Chondrocyte (in vitro differentiated cells): ENCODE measurements around the gene TSHZ2. TPM values are rescaled to one million over a fixed set of nuclear protein-coding genes. Genes with fewer than 3 reads are reported as not detected.

Experiments
- DNase-seq: peaks from one replicate; pipeline ENCODE4 v3.0.0; 2021; ENCODE audit warnings: mixed read lengths, low spot score
- H3K27ac Mint-ChIP-seq: one replicate; pipeline ENCODE4 v1.8.0; 2021; ENCODE audit warnings: mild to moderate bottlenecking, moderate library complexity, mixed read lengths; ENCODE audit not compliant: unreplicated experiment
- H3K27me3 Mint-ChIP-seq: 2 replicates; pipeline ENCODE4 v1.8.0; 2021; ENCODE audit warnings: low read depth, mixed read lengths
- H3K36me3 Mint-ChIP-seq: 2 replicates; pipeline ENCODE4 v1.8.0; 2021; ENCODE audit warnings: low read depth, mixed read lengths
- H3K4me1 Mint-ChIP-seq: 2 replicates; pipeline ENCODE4 v1.8.0; 2021; ENCODE audit warnings: low read depth, mild to moderate bottlenecking, mixed read lengths
- H3K4me3 Mint-ChIP-seq: one replicate; pipeline ENCODE4 v1.8.0; 2021; ENCODE audit warnings: mild to moderate bottlenecking, moderate library complexity, mixed read lengths; ENCODE audit not compliant: unreplicated experiment
- H3K9me3 Mint-ChIP-seq: 2 replicates; pipeline ENCODE4 v1.8.0; 2021; ENCODE audit warnings: low read depth, mixed read lengths
- CTCF ChIP-seq: fragments of 200-600 bp; sonication (generic); IDR thresholded peaks from 2 replicates; pipeline ENCODE4 v1.5.0; 2021; ENCODE audit warnings: antibody characterized with exemption, mild to moderate bottlenecking, moderate library complexity
- total RNA-seq: library from RNA; stranded (reverse); gene quantifications from 3 replicates; pipeline ENCODE4 v1.2.1, GENCODE V29; 2021

TSHZ2 gene
- total RNA-seq, 1 donor from 2014 or later, result 0.37 TPM

- no peak overlapping the region for H3K4me3 Mint-ChIP-seq
- no peak overlapping the region for H3K27ac Mint-ChIP-seq
- H3K27me3 Mint-ChIP-seq, result no peaks in the 10 kb centered on the region
- no peaks in the 10 kb centered on the region for H3K36me3 Mint-ChIP-seq
- no peak for TF ChIP-seq CTCF
- H3K9me3 Mint-ChIP-seq, result no peaks in the 10 kb centered on the region
- DNase-seq, result no peak
- H3K4me1 Mint-ChIP-seq, result no peaks in the 10 kb centered on the region
These were observed 364.7 kb downstream of the TSHZ2 start for GRCh38 chr20:53336892-53337291.

- Mint-ChIP-seq H3K4me1 (no peaks in the 10 kb centered on the region), H3K36me3 (no peaks in the 10 kb centered on the region), H3K4me3 (no peak overlapping the region), H3K27ac (no peak overlapping the region), H3K27me3 (no peaks in the 10 kb centered on the region), H3K9me3 (no peaks in the 10 kb centered on the region)
- TF ChIP-seq CTCF, result no peak
- DNase-seq, result no peak
These were observed 365.4 kb downstream of the TSHZ2 start for GRCh38 chr20:53337390-53338101.

- no peak overlapping the region for H3K4me3 Mint-ChIP-seq
- no peak for TF ChIP-seq CTCF
- no peaks in the 10 kb centered on the region for H3K27me3 Mint-ChIP-seq
- no peak overlapping the region for H3K27ac Mint-ChIP-seq
- no peak for DNase-seq
- no peaks in the 10 kb centered on the region for H3K9me3 Mint-ChIP-seq
- no peaks in the 10 kb centered on the region for H3K4me1 Mint-ChIP-seq
- H3K36me3 Mint-ChIP-seq, result no peaks in the 10 kb centered on the region
These were observed 366.6 kb downstream of the TSHZ2 start for GRCh38 chr20:53338716-53339115.

GRCh38 chr20:53342429-53342828 is 370.3 kb downstream of the TSHZ2 start:
- no peak for TF ChIP-seq CTCF
- Mint-ChIP-seq H3K4me1 (peaks cover 4% of the 10 kb centered on the region), H3K9me3 (no peaks in the 10 kb centered on the region), H3K27me3 (no peaks in the 10 kb centered on the region), H3K4me3 (no peak overlapping the region), H3K36me3 (no peaks in the 10 kb centered on the region), H3K27ac (no peak overlapping the region)
- no peak for DNase-seq

GRCh38 chr20:53343448-53343847 is 371.3 kb downstream of the TSHZ2 start:
- peaks cover 4% of the 10 kb centered on the region for H3K4me1 Mint-ChIP-seq
- H3K9me3 Mint-ChIP-seq, result peaks cover under 1% of the 10 kb centered on the region
- no peak overlapping the region for H3K4me3 Mint-ChIP-seq
- H3K36me3 Mint-ChIP-seq, result no peaks in the 10 kb centered on the region
- H3K27me3 Mint-ChIP-seq, result no peaks in the 10 kb centered on the region
- H3K27ac Mint-ChIP-seq, result no peak overlapping the region
- no peak for DNase-seq
- TF ChIP-seq CTCF, result no peak
